Astrocyte (in vitro differentiated cells and primary cell): ENCODE results near the gene KLRK1.
"Not testable (repeated sequence)": the region's sequence is repeated elsewhere in the genome, so short reads cannot be mapped to it uniquely, and the experiment has no call there.

Source experiments
- CTCF ChIP-seq: IDR thresholded peaks from 2 replicates; pipeline ENCODE4 v1.5.1; 2011; ENCODE audit warnings: low read depth, mild to moderate bottlenecking, inconsistent platforms, low read length, moderate library complexity; ENCODE audit not compliant: insufficient read depth
- EZH2 ChIP-seq: IDR thresholded peaks from 2 replicates; pipeline ENCODE4 v1.6.1; 2012; ENCODE audit warnings: mild to moderate bottlenecking, low read length, inconsistent platforms; ENCODE audit not compliant: insufficient read depth

- TF ChIP-seq CTCF, EZH2: not testable (repeated sequence)
Measured at GRCh38 chr12:10422159-10422558, 32.3 kb upstream of the KLRK1 start.
